Epithelial cell of prostate (primary cell): ENCODE data around the gene TMCO5A.

Source experiments
- DNase-seq: peaks from one replicate; pipeline ENCODE4 v3.0.0-alpha.2; 2011; ENCODE audit warnings: low read depth, low spot score
- H3K27ac ChIP-seq: fragments of 450-650 bp; 2 replicates; pipeline ENCODE4 v1.5.1; 2017; ENCODE audit warnings: mild to moderate bottlenecking

Gene TMCO5A

DNA sequence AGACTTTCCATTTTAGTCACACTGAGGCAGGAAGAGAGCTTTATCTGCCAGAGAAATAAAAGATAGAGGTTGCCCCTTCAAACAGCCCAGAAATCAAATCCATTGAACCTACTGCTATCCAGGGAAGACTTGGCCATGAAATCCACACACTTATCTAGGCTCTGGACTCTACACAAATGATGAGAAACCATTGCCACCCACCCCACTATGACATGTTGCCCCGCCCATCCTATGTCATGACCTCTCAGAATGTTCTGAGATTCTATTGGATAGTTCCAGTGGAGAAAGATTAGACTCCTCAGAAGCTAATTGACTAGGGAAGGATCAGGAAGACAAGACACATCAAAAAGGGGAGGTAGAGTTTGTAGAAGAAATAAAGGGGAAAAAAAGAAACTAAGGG lies at the start of gene TMCO5A:
TMCO5A (plus strand) TSS at position 301 of the 400 bp plus-strand sequence. CDS start 1,684 bp downstream, outside the sequence.
- H3K27ac ChIP-seq, result no peak within 1 kb of the TSS
- no peak for DNase-seq

GRCh38 chr15:37885651-37886050 lies 48.8 kb upstream of the TMCO5A start:
- H3K27ac ChIP-seq, result no peak overlapping the region
- DNase-seq, result no peak

DNA sequence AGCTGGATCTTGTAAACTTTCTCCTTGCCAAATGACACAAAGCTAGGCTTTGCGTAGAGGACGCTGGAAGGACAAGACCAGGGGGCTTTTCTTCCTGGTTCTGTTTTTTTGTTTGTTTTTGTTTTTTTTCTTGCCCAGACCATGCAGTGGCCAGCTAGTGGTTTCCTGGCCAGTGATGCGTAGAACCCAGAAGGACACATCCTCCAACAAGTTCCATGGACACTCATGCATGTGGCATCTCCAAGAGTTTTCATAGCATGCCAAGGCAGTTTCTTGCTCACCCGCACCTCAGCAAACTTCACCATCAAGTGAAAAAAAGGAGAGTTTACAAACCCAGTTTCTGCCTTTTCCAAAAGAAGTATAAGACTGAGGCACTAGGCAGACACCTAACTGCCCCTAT lies 46.1 kb upstream of the TMCO5A start:
- no peak for DNase-seq
- no peak overlapping the region for H3K27ac ChIP-seq

- H3K27ac ChIP-seq, result no peak overlapping the region
Measured at GRCh38 chr15:37891766-37892368, 42.6 kb upstream of the TMCO5A start.

GRCh38 chr15:37893309-37893708 lies 41.1 kb upstream of the TMCO5A start:
- H3K27ac ChIP-seq, result no peak overlapping the region
- DNase-seq, result no peak

More at GRCh38 chr15:37891766-37892368, 42.6 kb upstream of the TMCO5A start:
- no peak for DNase-seq

DNA sequence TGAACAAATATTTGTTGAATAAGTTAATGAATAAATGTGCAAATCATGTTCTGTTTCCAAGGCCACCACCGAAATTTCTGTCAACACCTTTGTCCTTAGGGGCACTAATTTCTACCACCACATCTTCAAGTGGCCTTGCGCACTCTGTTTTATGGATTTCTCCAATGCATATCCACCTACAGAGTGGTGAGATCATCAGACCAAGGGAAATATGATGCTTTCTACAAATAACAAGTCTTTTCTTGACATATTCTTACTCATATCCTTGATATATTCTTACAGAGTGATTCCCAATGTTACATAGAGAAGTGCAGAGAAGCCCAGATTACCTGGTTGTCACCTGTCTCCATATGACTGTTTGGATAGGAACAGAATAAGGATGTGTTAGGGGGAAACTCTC lies 36.1 kb upstream of the TMCO5A start:
- DNase-seq, result no peak
- peak overlapping the region; percentile 44 for H3K27ac ChIP-seq

DNA sequence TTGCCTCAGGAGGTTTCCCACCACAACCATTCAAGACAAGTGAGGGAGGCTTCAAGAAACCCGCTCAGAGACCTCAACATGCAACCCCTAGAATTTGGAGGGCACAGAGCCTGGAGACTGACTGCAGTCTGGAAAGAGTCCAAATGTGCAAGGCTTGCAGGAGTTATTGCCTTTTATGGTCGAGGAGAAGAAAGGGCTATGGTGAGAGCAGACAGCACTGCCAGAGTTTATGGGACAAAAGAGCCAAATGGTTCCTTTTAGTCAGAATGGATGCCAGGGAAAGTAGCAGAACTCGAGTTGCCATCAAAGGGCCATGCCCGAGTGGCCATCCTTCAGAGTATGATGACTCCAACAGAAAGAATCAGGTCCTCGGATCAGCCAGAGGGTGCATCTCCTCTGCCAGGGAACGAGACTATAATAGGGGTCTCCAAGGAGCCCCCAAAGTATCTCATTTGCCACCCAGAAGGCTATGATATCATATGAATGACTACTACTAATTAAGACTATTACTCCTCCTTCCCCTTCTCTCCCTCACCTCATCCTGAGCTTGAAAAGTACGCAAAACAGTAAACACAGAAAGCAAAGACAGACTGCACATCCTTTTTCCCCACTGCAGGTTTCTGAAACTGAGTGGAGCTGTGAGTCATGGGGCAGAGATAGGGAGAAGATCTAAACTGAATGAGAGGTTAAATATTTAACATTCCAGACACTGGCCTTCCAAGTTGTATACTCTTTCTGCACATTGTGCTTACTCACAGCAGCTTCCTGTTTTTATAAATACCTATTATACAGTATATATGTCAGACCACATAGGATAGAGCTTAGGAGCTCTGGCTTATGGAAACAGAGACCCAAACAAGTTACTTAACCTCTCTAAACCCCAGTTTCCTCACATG lies 33.9 kb upstream of the TMCO5A start:
- no peak for DNase-seq
- peak overlapping the region; percentile 64 for H3K27ac ChIP-seq

- no peak for DNase-seq
- peak overlapping the region; percentile 64 for H3K27ac ChIP-seq
Measured at GRCh38 chr15:37902126-37902525, 32.3 kb upstream of the TMCO5A start.

- DNase-seq, result no peak
- no peak overlapping the region for H3K27ac ChIP-seq
Measured at GRCh38 chr15:37903919-37904625, 30.4 kb upstream of the TMCO5A start.

DNA sequence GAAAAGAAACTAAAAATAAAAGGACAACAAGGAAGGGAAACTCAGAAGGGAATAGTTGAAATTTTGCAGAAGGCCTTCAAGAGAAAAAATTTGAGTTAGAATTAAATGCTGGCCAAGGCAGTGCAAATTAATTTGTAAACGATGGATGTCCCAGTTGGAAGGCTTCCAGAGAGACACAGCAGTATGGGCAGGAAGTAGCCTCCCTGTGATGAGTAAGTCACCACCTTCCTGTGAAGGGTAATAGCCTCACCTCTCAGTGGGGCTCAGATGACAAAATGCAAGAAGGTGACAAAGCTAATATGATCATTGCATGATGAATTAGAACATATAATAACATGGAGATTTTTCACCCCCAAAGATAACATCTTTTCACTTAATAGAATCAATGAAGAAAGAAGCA lies 27.3 kb upstream of the TMCO5A start:
- no peak for DNase-seq
- H3K27ac ChIP-seq, result no peak overlapping the region

- H3K27ac ChIP-seq, result no peak overlapping the region
- DNase-seq, result no peak
Measured at GRCh38 chr15:37921527-37922385, 12.7 kb upstream of the TMCO5A start.

- no peak overlapping the region for H3K27ac ChIP-seq
- no peak for DNase-seq
Measured at GRCh38 chr15:37926136-37926535, 8.3 kb upstream of the TMCO5A start.

DNA sequence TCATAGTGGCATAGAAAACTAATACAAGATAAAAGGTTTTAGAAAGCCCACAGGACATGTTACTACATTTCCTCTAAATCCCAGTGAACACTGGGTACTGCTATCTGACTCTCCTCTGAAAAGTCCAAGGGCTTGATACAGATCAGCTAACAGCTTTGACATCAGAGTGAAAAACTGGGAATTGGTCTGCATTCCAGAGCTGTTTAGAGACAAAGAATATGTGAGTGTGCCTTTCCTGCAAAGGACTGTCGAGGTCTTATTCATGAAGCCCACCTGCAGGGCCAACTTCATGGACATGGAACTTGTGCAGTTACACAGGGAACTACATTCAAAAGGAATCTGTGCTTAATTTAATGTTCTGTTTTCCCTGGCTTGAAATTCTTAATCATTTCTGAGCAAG lies 5.2 kb upstream of the TMCO5A start:
- H3K27ac ChIP-seq, result no peak overlapping the region
- no peak for DNase-seq

DNA sequence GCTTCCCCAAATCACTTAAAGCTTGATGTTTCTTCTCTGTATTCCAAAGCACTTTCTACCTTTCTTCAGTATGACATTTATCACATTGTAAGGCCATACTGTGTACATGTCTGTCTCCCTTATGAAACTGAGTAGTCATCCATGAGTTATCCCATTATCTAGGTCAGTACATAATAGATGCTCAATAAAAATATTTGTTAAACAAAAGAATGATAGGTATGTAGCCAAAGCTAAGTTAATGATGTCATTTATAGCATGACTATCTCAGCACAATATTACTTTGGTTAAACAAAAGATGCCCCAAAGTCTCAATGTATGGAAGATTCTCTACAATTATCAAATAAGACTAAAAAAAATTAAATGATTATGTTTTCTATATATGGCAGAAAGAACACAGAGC lies 3.1 kb upstream of the TMCO5A start:
- H3K27ac ChIP-seq, result no peak overlapping the region
- DNase-seq, result no peak

DNA sequence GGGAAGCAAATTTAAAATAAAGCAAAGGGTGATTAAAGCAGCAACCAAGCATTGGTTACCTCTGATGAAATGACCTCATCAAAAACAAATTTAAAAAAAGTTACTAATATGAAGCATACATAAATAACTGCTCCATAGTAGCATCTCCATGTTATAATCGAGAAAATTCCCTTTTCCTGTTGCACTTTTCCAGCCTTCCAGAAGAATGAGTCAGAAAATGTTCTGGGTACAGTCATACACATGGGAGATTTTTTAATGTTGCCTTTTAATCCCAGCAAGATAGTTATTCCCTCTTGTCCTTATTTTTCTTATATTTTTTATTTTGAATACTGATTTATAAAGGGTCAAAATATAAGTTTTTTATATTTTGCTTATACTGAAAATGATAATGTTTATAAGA lies 2.6 kb upstream of the TMCO5A start:
- no peak overlapping the region for H3K27ac ChIP-seq
- no peak for DNase-seq

DNA sequence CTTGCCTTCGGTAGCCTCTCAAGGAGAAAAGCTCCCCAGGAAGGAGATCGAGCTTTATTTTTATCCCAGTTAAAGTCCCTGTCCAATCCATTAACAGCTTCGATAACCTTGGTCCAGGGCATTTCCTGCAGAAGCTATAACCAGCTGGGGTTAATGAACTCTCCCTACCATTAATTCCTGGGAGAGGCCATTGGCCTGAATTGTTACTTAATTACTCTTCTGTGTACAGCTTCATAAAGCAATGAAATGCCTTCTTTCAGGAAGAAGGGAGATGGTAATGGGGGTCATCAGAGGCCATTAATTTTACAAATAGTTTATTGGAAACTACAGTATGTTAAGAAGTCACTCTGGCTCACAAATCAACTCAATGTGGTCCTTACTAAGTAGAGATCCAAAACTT lies 1.9 kb upstream of the TMCO5A start:
- no peak overlapping the region for H3K27ac ChIP-seq
- DNase-seq, result no peak

GRCh38 chr15:37933666-37934065 lies 774 bp upstream of the TMCO5A start:
- DNase-seq, result no peak
- H3K27ac ChIP-seq, result no peak overlapping the region

GRCh38 chr15:37940876-37941275 lies 6.4 kb downstream of the TMCO5A start:
- no peak for DNase-seq

DNA sequence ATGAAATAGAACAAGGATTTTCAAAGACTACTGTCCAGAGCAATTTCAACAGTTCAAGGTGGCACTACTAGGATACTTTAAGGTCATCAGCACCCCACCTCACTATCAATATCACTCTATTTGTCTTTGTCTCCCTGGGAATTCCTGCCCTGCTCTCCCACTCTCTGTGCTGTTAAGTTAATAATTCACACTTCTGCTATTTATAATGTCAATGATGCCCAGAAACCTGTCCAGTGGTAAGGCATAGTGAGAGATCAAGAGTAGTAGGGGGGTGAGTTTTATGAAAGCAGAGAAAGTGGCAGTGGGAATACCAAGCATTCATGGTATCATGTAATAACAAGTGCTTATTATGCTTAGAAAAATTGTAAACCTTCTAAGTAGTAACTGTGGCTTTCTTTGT lies 7.3 kb downstream of the TMCO5A start:
- no peak overlapping the region for H3K27ac ChIP-seq
- DNase-seq, result no peak

More at GRCh38 chr15:37940876-37941275, 6.4 kb downstream of the TMCO5A start:
- no peak overlapping the region for H3K27ac ChIP-seq

GRCh38 chr15:37951999-37952398 lies 17.6 kb downstream of the TMCO5A start:
- H3K27ac ChIP-seq, result no peak overlapping the region
- DNase-seq, result no peak
